HepG2 (cell line): Measurements from ENCODE around the gene SPAG9. TPM values are rescaled to one million over a fixed set of nuclear protein-coding genes. Genes with fewer than 3 reads are reported as not detected.

Experiments
- CBX5 ChIP-seq: sonication (generic); formaldehyde crosslinking; IDR thresholded peaks from 2 replicates; pipeline ENCODE4 v1.4.0; 2020; ENCODE audit warnings: missing genetic modification reagents, borderline replicate concordance
- CCAR2 ChIP-seq: fragments of 200-400 bp; formaldehyde crosslinking; optimal IDR thresholded peaks from 2 replicates; pipeline ENCODE3; 2018; ENCODE audit warnings: low read depth, mild to moderate bottlenecking, low read length, moderate library complexity
- CHD2 ChIP-seq: IDR thresholded peaks from 2 replicates; pipeline ENCODE4 v1.6.1; 2011; ENCODE audit warnings: low read depth, low read length, improper control_type of control experiment
- GABPA ChIP-seq, 2 experiments: IDR thresholded peaks; 2 replicates each; pipeline ENCODE4 v1.6.1; 2011 to 2016; ENCODE audit warnings: low read depth in 2 of 2, low read length in 1 of 2, missing biosample characterization in 1 of 2, missing genetic modification characterization in 1 of 2
- GTF3A ChIP-seq: sonication (generic); formaldehyde crosslinking; conservative IDR thresholded peaks from 2 replicates; pipeline ENCODE4 v1.4.0; 2020; ENCODE audit warnings: mild to moderate bottlenecking, missing genetic modification reagents
- HOXA5 ChIP-seq: sonication (generic); formaldehyde crosslinking; IDR thresholded peaks from 2 replicates; pipeline ENCODE4 v1.4.0; 2020; ENCODE audit warnings: missing genetic modification reagents
- MATR3 ChIP-seq: sonication (generic); formaldehyde crosslinking; IDR thresholded peaks from 2 replicates; pipeline ENCODE4 v1.4.0; 2020; ENCODE audit warnings: missing genetic modification reagents
- MYNN ChIP-seq: sonication (generic); formaldehyde crosslinking; IDR thresholded peaks from 2 replicates; pipeline ENCODE4 v1.4.0; 2020; ENCODE audit warnings: mild to moderate bottlenecking, low read depth, missing genetic modification reagents
- RBM39 ChIP-seq: fragments of 200-400 bp; formaldehyde crosslinking; IDR thresholded peaks from one replicate; pipeline ENCODE4 v1.6.1; 2018; ENCODE audit warnings: antibody characterized with exemption, mild to moderate bottlenecking, low read depth, low read length; ENCODE audit not compliant: poor library complexity, severe bottlenecking
- SMARCE1 ChIP-seq: fragments of 450-650 bp; IDR thresholded peaks from 2 replicates; pipeline ENCODE4 v1.6.1; 2017; ENCODE audit warnings: borderline replicate concordance
- SNAPC2 ChIP-seq: sonication (generic); formaldehyde crosslinking; IDR thresholded peaks from 2 replicates; pipeline ENCODE4 v1.8.1; 2022; ENCODE audit warnings: mild to moderate bottlenecking, missing genetic modification reagents
- ZFX ChIP-seq: sonication (generic); formaldehyde crosslinking; IDR thresholded peaks from 2 replicates; pipeline ENCODE4 v1.4.0; 2020; ENCODE audit warnings: mild to moderate bottlenecking, low read depth, missing genetic modification reagents, moderate library complexity
- ZNF329 ChIP-seq: sonication (generic); formaldehyde crosslinking; IDR thresholded peaks from 2 replicates; pipeline ENCODE4 v1.9.0; 2021; ENCODE audit warnings: low read depth, mild to moderate bottlenecking, missing genetic modification reagents
- ZNF350 ChIP-seq: sonication (generic); formaldehyde crosslinking; IDR thresholded peaks from 2 replicates; pipeline ENCODE4 v1.4.0; 2020; ENCODE audit warnings: mild to moderate bottlenecking, low read depth, missing genetic modification reagents, borderline replicate concordance
- ZNF501 ChIP-seq: sonication (generic); formaldehyde crosslinking; IDR thresholded peaks from 2 replicates; pipeline ENCODE4 v1.5.1; 2020; ENCODE audit warnings: mild to moderate bottlenecking, moderate library complexity, missing genetic modification reagents
- ZNF605 ChIP-seq: sonication (generic); formaldehyde crosslinking; IDR thresholded peaks from 2 replicates; pipeline ENCODE4 v1.8.0; 2022; ENCODE audit warnings: mild to moderate bottlenecking, missing genetic modification reagents
- polyA plus RNA-seq, 8 experiments: library from polyadenylated mRNA; depleted of rRNA in 3 of 8; stranded (reverse) in 7 of 8; unstranded in 1 of 8; fragments of >200 nt; fragmentation: Illumina TruSeq in 4 of 8; extraction: Trizol in 4 of 8; gene quantifications; 2 replicates each; pipeline versions ENCODE4 v1.2.1 to v1.2.3, GENCODE V29; 2011 to 2016; ENCODE audit warnings: low read depth in 4 of 8, missing spikeins in 1 of 8, mixed read lengths in 1 of 8; ENCODE audit not compliant: insufficient read depth in 1 of 8
- total RNA-seq, 5 experiments: library from RNA; depleted of rRNA; stranded (reverse); fragments of >200 nt; fragmentation: Illumina TruSeq; extraction: Trizol; gene quantifications; 2 replicates each; pipeline ENCODE4 v1.2.3, GENCODE V29; 2016; ENCODE audit warnings: low read depth in 1 of 5
- TF ChIP-seq, protein P1 (sequence below): sonication (generic); formaldehyde crosslinking; IDR thresholded peaks from 2 replicates; pipeline ENCODE4 v1.4.0; 2020; ENCODE audit warnings: missing genetic modification reagents, borderline replicate concordance
- TF ChIP-seq, protein P2 (sequence below): sonication (generic); formaldehyde crosslinking; conservative IDR thresholded peaks from 2 replicates; pipeline ENCODE4 v1.4.0; 2020; ENCODE audit warnings: missing genetic modification reagents
- TF ChIP-seq, protein P3 (sequence below): sonication (generic); formaldehyde crosslinking; IDR thresholded peaks from 2 replicates; pipeline ENCODE4; 2020; ENCODE audit warnings: missing genetic modification reagents, mild to moderate bottlenecking, borderline replicate concordance
- TF ChIP-seq, protein P4 (sequence below): sonication (generic); formaldehyde crosslinking; IDR thresholded peaks from 2 replicates; pipeline ENCODE4 v1.4.0; 2020; ENCODE audit warnings: low read depth, mild to moderate bottlenecking, missing genetic modification reagents

Gene SPAG9
- total and polyA plus RNA-seq, 2 of the 13 experiments (the other 11 are each of a cell fraction or from before 2014, with no cell fraction given), result 43.2 to 78.6 TPM

DNA sequence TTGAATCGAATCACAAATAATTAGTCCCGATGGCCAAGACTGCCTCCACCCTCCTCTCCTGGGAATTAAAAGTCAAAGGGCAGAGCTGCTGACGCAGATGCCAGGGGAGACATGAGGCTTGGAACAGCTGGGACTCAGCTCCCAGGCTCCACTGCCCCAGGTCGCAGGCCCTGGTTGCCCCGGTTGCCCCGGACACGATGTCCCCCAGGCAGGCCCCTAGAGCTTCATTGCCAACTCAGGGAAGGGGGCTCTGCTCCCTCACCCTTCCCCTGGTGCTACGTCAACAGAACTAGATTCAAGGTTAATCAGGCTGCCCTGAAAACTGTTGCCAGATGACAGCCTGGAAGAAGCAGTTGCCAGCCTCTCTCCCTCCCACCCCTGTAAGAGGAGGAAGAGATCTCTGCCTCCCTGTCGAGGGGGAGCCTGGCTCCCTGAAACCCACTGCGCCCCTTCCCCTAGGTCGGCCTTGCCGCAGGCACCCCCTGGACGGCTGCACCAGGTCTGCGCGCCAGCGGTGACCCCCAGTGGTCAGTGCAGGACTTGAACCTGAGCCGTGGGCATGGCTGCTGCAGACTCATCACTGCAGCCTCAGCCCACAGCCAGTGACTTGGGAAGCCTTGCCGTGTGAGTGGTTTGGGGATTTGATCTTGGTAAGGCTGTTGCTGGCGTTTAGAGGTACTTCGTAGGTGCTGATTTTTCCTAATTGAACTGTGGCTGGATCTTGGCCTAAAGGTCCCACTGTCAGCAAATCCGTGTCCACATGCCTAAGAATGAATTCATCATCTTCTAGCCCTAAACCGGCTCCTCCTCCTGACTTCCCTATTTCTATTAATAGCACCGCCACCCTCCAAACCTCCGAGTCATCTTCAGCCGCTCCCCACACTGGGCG lies 170.4 kb downstream of the SPAG9 start (continued):
- TF ChIP-seq, protein P1, sequence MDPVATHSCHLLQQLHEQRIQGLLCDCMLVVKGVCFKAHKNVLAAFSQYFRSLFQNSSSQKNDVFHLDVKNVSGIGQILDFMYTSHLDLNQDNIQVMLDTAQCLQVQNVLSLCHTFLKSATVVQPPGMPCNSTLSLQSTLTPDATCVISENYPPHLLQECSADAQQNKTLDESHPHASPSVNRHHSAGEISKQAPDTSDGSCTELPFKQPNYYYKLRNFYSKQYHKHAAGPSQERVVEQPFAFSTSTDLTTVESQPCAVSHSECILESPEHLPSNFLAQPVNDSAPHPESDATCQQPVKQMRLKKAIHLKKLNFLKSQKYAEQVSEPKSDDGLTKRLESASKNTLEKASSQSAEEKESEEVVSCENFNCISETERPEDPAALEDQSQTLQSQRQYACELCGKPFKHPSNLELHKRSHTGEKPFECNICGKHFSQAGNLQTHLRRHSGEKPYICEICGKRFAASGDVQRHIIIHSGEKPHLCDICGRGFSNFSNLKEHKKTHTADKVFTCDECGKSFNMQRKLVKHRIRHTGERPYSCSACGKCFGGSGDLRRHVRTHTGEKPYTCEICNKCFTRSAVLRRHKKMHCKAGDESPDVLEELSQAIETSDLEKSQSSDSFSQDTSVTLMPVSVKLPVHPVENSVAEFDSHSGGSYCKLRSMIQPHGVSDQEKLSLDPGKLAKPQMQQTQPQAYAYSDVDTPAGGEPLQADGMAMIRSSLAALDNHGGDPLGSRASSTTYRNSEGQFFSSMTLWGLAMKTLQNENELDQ (CRISPR knock-in tag), result 0 out of 2 replicates have a peak, but pooled peaks have one; percentile 18
- TF ChIP-seq, protein P2, sequence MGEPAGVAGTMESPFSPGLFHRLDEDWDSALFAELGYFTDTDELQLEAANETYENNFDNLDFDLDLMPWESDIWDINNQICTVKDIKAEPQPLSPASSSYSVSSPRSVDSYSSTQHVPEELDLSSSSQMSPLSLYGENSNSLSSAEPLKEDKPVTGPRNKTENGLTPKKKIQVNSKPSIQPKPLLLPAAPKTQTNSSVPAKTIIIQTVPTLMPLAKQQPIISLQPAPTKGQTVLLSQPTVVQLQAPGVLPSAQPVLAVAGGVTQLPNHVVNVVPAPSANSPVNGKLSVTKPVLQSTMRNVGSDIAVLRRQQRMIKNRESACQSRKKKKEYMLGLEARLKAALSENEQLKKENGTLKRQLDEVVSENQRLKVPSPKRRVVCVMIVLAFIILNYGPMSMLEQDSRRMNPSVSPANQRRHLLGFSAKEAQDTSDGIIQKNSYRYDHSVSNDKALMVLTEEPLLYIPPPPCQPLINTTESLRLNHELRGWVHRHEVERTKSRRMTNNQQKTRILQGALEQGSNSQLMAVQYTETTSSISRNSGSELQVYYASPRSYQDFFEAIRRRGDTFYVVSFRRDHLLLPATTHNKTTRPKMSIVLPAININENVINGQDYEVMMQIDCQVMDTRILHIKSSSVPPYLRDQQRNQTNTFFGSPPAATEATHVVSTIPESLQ (CRISPR knock-in tag), result no peak
- TF ChIP-seq ZNF350 (CRISPR knock-in tag) (peak; percentile 66; the same call in 1 of the 2 replicates), GABPA (IDR thresholded peaks at IDR 0.05; ENCODE audit: low read depth, low read length) (no peak), GABPA (CRISPR knock-in tag; IDR thresholded peaks at IDR 0.05; ENCODE audit: low read depth) (no peak), MATR3 (CRISPR knock-in tag) (no peak), CCAR2 (no peak), ZNF605 (CRISPR knock-in tag) (peak; percentile 71; the same call in 1 of the 2 replicates), CHD2 (no peak), CBX5 (peak; percentile 96; the same call in 1 of the 2 replicates), SNAPC2 (no peak), MYNN (peak; percentile 66; the same call in 1 of the 2 replicates), ZNF501 (CRISPR knock-in tag) (peak; percentile 86), GTF3A (CRISPR knock-in tag) (peak; percentile 95; the same call in 1 of the 2 replicates), ZFX (CRISPR knock-in tag) (peak; percentile 72; the same call in 1 of the 2 replicates), RBM39 (no peak), ZNF329 (CRISPR knock-in tag) (peak; percentile 73; the same call in 1 of the 2 replicates), SMARCE1 (no peak), HOXA5 (peak; percentile 89)
- TF ChIP-seq, protein P3, sequence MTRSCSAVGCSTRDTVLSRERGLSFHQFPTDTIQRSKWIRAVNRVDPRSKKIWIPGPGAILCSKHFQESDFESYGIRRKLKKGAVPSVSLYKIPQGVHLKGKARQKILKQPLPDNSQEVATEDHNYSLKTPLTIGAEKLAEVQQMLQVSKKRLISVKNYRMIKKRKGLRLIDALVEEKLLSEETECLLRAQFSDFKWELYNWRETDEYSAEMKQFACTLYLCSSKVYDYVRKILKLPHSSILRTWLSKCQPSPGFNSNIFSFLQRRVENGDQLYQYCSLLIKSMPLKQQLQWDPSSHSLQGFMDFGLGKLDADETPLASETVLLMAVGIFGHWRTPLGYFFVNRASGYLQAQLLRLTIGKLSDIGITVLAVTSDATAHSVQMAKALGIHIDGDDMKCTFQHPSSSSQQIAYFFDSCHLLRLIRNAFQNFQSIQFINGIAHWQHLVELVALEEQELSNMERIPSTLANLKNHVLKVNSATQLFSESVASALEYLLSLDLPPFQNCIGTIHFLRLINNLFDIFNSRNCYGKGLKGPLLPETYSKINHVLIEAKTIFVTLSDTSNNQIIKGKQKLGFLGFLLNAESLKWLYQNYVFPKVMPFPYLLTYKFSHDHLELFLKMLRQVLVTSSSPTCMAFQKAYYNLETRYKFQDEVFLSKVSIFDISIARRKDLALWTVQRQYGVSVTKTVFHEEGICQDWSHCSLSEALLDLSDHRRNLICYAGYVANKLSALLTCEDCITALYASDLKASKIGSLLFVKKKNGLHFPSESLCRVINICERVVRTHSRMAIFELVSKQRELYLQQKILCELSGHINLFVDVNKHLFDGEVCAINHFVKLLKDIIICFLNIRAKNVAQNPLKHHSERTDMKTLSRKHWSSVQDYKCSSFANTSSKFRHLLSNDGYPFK, result peak; percentile 74
- TF ChIP-seq, protein P4, sequence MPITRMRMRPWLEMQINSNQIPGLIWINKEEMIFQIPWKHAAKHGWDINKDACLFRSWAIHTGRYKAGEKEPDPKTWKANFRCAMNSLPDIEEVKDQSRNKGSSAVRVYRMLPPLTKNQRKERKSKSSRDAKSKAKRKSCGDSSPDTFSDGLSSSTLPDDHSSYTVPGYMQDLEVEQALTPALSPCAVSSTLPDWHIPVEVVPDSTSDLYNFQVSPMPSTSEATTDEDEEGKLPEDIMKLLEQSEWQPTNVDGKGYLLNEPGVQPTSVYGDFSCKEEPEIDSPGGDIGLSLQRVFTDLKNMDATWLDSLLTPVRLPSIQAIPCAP, result no peak
